GM12873 (cell line): Measurements from ENCODE around the gene KLF3.

ENCODE experiments used
- CTCF ChIP-seq: IDR thresholded peaks from 2 replicates; pipeline ENCODE4 v1.5.1; 2012; ENCODE audit warnings: low read depth, mild to moderate bottlenecking, moderate library complexity, low read length, control low read depth; ENCODE audit not compliant: insufficient read depth; ENCODE audit errors: missing control alignments

The KLF3 gene

GRCh38 chr4:38665551-38666411, 1.8 kb downstream of the KLF3 start:
- no peak for TF ChIP-seq CTCF

GRCh38 chr4:38666766-38667084, 2.7 kb downstream of the KLF3 start:
- TF ChIP-seq CTCF = no peak

- TF ChIP-seq CTCF = no peak
These were observed 3.3 kb downstream of the KLF3 start for GRCh38 chr4:38667085-38667893.

- no peak for TF ChIP-seq CTCF
These were observed 4.4 kb downstream of the KLF3 start for GRCh38 chr4:38668203-38668971.

GRCh38 chr4:38669208-38669607, 5.2 kb downstream of the KLF3 start:
- TF ChIP-seq CTCF = no peak

- no peak for TF ChIP-seq CTCF
These were observed 6.3 kb downstream of the KLF3 start for GRCh38 chr4:38670109-38670901.
